ENCODE data around the gene SLC35E4.
"Not testable (repeated sequence)": the region's sequence is repeated elsewhere in the genome, so short reads cannot be mapped to it uniquely, and the experiment has no call there.

SLC35E4 gene

DNA sequence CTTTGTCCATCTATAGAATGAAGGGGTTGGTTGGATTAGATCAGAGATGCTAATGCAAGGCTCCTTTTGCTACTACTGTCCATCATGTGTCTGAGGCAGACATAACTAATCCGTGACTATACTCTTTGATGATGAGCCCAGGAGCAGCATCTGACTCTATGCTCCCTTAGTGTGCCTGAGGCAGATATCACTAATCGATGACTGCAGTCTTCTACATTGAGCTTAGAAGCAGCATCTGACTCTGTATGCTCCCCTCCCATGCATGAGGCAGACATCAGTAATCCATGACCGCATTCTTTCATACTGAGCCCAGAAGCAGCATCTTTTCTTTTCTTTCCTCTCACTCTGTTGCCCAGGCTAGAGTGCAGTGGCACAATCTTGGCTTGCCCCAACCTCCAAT is 24.4 kb upstream of the SLC35E4 start:
- DNase-seq (ENCODE audit: low read depth in 2 of 2), result no peak

DNA sequence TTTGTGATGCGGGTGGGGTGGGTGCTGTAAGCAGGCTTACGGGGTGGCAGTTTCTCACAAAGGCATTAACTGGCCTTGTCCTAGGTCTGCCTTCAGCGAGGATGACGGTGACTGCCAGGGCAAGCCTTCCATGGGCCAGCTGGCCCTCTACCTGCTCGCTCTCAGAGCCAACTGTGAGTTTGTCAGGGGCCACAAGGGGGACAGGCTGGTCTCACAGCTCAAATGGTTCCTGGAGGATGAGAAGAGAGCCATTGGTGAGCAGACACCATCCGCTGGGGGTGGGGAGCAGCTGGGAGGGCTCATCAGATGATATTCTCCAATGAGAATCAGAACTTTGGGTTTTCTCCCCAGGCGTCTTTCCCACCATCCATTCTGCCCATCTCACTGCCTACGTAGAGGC is 22.8 kb upstream of the SLC35E4 start:
- no peak for DNase-seq (ENCODE audit: low read depth in 2 of 2)

DNA sequence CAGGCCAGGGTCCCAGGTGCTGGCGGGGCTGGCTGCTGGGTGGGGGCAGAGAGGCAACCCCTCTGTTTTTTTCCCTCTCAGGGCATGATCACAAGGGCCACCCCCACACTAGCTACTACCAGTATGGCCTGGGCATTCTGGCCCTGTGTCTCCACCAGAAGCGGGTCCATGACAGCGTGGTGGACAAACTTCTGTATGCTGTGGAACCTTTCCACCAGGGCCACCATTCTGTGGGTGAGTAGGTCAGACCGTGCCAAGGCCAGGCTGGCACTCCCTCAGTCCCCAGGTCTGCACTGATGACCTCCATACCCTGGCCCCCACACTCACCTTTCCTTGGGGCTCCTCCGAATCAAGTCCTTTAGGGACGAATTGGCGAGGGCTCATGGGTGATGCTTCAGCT is 21.3 kb upstream of the SLC35E4 start:
- no peak for DNase-seq (ENCODE audit: low read depth in 2 of 2)

DNA sequence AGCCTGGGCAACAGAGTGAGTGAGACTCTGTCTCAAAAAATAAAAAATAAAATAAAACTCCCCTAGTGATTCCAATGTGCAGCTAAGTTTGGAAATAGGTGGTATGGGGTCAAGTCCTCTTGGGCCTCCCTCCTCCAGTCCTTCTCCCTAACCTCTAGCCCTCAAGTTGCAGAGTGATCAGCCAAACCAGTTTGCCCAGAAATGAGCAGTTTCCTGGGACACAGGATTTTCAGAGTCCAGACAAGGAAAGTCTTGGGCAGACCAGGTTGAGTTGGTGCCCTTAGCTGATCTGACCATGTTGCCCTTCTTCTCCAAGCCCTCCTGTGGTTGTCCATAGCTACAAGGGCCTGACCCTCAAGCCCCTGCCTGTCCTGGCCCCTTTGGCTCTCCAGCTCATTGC is 20.7 kb upstream of the SLC35E4 start:
- DNase-seq (ENCODE audit: low read depth in 2 of 2), result no peak

DNA sequence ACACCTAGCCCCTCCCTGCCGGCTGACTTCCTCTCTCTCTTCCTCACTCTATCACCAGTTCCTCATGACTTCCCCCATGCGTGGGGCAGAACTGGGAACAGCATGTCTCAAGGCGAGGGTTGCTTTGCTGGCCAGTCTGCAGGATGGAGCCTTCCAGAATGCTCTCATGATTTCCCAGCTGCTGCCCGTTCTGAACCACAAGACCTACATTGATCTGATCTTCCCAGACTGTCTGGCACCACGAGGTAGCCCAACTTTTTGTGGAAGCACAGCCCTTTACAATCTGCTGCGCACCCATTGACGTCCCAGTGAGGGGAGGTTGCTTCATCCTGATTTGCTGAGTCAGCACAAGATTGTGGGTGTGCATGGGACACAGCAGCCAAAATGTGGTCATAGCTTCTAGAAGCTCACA is 20.0 kb upstream of the SLC35E4 start:
- DNase-seq (ENCODE audit: low read depth in 2 of 2), result no peak

DNA sequence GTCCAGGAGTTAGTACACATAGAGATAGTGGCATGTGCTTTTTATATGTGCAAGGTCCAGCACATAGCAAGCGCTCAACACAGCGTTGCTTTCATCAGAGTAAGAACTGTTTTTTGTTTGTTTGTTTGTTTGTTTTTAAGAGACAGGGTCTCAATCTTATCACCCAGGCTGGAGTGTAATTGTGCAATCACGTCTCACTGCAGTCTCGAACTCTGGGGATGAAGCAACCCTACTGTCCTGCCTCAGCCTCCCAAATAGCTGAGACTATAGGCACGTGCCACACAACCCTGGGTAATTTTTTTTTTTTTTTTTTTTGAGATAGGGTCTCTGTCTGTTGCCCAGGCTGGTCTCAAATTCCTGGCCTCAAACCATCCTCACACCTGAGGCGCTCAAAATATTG is 17.8 kb upstream of the SLC35E4 start:
- no peak for DNase-seq (ENCODE audit: low read depth in 2 of 2)

DNA sequence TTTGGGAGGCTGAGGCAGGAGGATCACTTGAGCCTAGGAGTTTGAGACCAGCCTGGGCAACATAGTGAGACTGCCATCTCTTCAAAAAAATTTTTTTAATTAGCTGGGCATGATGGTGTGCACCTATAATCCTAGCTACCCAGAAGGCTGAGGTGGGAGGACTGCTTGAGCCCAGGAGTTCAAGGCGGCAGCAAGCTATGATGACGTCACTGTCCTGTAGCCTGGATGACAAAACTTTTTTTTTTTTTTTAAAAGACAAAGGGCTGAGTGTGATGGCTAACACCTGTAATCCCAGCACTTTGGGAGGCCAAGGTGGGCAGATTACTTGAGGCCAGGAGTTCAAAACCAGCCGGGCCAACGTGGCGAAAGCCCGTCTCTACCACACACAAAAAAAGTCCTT is 15.7 kb upstream of the SLC35E4 start:
- DNase-seq (ENCODE audit: low read depth in 2 of 2), result not testable (repeated sequence)

DNA sequence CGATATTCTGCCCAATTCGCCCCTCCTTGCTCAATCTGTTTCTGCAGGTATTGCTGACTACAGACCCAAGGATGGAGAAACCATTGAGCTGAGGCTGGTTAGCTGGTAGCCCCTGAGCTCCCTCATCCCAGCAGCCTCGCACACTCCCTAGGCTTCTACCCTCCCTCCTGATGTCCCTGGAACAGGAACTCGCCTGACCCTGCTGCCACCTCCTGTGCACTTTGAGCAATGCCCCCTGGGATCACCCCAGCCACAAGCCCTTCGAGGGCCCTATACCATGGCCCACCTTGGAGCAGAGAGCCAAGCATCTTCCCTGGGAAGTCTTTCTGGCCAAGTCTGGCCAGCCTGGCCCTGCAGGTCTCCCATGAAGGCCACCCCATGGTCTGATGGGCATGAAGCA is 9.2 kb upstream of the SLC35E4 start:
- no peak for DNase-seq (ENCODE audit: low read depth in 2 of 2)

DNA sequence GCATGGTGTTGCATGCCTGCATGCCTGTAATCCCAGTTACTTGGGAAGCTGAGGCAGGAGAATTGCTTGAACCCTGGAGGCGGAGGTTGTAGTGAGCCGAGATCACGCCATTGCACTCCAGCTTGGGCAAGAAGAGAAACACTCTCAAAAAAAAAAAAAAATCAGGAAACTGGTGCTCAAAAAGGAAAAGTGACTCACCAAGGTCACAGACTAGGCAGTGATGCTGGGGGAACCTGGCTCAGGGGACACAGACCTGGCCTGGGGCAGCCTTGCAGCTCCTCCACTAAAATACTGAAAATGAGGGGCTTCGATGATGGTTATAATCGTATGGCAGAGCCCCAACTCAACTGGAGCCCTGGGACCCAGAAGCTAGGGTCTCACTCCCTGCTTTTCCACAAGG is 8.1 kb upstream of the SLC35E4 start:
- DNase-seq (ENCODE audit: low read depth in 2 of 2), result no peak

DNA sequence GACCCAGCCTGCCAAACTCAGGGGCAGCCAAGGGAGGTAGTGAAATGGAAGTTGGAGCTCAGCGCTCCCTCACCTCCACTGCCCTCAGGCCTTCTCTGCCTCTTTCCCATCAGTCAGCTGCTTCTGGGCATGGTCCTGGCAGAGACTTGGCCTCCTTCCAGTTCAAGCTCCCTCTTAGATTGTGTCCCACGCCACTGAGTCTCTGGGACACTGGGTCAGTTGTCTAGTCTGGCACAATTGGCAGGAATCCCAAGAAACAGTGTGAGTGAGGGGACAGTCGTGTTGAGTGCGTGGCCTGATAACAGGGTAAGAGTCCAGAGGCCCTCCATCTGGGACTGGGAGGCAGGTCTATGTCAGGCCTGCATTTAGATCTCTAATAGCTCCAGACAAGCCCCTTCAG is 7.1 kb upstream of the SLC35E4 start:
- DNase-seq (ENCODE audit: low read depth in 2 of 2), result no peak

DNA sequence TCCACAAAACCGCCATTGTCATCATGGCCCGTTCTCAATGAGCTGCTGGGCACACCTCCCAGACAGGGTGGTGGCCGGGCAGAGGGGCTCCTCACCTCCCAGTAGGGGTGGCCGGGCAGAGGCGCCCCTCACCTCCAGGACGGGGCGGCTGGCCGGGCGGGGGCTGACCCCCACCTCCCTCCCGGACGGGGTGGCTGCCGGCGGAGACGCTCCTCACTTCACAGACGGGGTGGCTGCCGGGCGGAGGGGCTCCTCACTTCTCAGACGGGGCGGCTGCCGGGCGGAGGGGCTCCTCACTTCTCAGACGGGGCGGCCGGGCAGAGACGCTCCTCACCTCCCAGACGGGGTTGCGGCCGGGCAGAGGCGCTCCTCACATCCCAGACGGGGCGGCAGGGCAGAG is 4.1 kb upstream of the SLC35E4 start:
- DNase-seq (ENCODE audit: low read depth in 2 of 2), result not testable (repeated sequence)

DNA sequence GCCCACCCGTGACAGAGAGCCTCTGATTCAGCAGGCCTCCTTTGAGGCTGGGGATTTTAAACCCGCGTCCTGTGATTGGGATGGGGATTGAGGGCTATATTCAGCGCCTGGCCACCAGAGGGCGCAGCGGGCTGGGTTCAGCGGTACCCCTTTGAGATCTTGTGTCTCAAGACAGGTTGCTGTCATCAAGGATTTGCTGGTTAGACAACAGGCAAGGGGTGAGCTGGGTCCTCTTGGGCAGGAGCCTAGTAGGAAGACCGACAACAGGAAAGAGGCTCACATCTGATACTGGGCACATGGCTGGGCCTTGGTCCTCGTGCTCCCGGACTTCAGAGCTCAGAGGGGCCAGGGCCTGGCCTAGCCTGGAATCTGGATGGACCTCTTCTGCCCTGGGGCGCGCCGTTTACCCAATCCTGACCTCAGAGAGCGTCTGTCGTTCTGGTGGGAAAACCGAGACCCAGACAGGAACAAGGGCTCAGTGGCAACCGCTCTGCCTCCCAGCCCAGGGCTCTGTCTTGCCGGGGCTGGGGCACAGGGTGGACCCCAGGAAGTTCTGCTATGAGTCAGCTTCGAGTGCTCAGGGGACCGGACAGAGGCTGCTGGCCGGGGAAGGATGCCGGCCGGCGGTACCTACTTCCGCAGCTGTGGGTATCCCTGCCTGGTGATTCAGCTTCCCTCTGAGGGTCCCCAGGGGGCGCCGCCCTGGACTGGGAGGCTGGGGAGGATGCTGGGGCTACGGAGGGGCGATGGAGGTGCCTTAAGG is 929 bp upstream of the SLC35E4 start:
- DNase-seq (ENCODE audit: low read depth in 2 of 2), result peak; percentile 82 to 83

DNA sequence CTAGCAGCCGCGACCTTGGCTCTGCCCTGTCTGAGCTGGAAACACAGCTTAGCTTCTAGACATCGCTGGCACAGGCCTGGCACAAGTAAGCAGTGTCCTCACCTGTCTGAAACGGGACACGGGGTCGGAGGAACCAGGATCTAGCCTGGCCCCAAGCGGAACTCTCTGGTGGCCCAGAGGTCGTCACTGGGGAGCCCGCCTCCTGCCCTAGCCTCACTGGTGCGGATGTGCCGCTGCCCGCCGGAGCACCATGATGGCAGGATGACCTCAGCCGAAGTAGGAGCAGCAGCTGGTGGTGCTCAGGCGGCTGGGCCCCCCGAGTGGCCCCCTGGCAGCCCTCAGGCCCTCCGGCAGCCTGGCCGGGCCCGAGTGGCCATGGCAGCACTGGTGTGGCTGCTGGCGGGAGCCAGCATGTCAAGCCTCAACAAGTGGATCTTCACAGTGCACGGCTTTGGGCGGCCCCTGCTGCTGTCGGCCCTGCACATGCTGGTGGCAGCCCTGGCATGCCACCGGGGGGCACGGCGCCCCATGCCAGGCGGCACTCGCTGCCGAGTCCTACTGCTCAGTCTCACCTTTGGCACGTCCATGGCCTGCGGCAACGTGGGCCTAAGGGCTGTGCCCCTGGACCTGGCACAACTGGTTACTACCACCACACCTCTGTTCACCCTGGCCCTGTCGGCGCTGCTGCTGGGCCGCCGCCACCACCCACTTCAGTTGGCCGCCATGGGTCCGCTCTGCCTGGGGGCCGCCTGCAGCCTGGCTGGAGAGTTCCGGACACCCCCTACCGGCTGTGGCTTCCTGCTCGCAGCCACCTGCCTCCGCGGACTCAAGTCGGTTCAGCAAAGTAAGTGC is 871 bp downstream of the SLC35E4 start:
- DNase-seq (ENCODE audit: low read depth in 2 of 2), result no peak

DNA sequence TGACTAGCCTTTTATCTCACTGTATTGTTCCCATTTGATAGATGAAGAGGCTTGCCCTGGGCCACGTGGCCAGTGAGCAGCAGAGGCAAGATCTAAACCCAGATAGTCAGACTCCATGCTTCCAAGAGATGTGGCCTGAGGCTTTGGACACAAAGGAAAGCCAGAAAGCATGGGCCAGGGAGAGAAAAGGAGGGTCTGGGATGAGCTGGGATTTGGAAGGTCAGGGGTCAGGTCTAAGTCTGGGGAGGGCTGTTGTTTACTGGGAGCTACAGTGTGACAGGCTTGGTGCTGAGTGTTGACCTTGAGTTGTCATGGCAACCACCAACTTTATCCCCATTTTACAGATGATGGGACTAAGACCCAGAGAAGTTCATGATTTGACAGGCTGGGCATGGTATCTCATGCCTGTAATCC is 2.1 kb downstream of the SLC35E4 start:
- DNase-seq (ENCODE audit: low read depth in 2 of 2), result no peak

DNA sequence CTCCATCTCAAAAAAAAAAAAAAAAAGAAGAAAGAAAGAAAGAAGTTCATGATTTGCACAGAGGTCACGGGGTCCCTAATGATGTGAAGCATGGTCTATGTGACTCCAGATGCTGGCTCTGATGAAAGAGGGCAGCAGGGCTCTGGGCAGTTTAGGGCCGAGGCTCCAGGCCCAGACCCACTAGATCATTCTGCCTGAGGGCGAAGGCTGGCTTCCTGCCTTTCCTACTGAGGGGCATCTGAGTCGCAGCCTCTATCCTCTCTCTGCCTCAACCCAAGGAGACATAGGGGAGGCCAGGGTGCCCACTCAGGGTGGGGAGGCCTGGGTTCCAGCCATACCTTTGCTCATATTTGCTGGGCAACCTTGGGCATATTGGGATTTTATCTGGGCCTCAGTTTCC is 4.8 kb downstream of the SLC35E4 start:
- DNase-seq (ENCODE audit: low read depth in 2 of 2), result no peak

DNA sequence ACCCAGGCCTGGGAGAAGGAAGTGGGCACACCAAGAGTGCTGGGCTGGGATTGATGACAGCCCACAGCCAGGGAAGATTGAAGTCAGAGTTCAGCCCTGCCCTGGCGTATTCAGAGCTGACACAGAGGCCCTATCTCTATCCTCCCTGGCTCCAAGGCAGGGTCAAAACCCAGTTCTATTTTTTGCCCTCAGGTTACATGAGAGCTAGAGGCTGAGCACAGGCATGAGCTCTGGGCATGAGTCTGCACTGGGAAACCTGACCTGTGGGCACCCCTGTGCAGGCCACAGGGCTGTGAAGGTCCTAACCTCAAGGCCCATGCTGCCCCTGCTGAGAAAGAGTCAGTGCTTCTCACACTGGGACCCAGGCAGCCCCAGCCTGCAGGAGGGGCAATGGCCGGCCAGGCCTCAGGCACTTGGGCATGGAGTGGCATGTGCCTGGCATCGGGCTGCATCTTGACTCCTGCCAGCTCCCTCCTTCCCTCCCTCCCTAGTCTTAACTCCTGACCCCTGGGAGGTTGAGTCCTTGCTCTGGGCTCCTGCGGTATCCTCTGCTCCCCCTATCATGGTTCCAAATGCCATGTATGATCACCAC is 5.4 kb downstream of the SLC35E4 start:
- DNase-seq (ENCODE audit: low read depth in 2 of 2), result no peak

DNA sequence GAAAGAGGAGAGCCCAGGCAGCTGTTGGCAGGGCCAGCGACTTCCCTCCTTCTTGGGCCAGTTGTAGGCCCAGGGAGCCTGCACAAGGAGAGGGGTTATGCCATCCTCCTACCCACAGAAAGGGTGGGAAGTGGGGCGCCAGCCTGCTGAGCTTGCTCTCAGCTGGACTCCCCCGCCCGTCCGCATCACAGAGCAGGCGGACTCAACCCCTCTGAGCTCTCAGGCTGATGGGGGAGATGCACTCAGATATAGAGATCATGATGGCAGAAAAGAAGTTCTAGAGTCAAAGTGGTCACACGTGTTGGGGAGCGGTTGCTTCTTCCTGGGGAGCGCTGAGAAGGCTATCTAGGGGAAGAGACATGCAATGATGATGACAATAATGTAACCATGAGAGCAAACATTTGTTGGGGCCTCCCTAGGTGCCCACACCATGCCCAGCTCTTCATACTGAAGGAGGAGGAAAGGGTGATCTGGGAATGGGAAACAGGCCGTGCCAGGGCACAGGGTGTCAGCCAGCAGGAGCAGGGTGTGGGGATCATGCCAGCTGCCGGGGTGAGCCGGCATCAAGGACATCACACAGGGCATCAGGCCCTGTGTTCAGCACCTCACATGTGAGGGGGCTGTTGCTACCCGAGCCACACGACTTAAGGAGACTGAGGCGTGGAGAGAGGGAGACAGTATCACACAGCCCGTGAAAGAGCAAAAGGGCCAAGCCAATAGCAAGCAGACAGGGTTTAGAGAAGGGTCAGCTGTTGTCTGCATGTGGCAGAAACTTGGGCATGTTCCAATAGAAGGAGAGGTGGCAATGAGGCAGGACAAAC is 7.7 kb downstream of the SLC35E4 start:
- no peak for DNase-seq (ENCODE audit: low read depth in 2 of 2)

DNA sequence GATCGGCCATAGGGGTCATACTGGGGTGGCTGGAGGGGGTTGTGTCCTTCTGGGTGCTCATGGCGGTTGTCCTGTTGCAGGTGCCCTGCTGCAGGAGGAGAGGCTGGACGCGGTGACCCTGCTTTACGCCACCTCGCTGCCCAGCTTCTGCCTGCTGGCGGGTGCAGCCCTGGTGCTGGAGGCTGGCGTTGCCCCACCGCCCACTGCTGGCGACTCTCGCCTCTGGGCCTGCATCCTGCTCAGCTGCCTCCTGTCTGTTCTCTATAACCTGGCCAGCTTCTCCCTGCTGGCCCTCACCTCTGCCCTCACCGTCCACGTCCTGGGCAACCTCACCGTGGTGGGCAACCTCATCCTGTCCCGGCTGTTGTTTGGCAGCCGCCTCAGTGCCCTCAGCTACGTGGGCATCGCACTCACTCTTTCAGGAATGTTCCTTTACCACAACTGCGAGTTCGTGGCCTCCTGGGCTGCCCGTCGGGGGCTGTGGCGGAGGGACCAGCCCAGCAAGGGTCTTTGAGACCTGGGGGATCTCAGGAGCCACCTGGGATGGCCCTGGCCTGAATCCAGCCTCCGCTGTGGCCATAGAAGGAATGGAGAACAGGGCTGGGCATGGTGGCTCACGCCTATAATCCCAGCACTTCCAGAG is 11.1 kb downstream of the SLC35E4 start:
- no peak for DNase-seq (ENCODE audit: low read depth in 2 of 2)

DNA sequence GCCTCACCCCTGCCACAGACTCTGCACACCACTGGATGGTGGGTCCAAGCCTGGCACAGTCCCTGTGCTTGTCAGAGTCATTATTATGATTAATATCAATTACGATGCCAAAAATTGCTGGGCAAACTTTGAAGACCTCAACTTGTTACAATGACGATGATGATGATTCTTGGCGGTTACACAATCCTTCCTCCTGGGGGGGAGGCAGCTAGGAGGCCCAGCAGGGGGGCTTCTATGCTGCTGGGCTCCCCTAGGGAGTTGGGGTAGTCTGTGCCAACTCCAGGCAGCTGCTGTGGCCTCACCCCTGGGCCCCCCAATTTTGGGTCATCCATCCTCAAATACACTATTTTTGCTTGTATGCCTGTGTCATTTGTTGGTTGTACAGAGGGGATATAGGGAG is 12.0 kb downstream of the SLC35E4 start:
- DNase-seq (ENCODE audit: low read depth in 2 of 2), result no peak

DNA sequence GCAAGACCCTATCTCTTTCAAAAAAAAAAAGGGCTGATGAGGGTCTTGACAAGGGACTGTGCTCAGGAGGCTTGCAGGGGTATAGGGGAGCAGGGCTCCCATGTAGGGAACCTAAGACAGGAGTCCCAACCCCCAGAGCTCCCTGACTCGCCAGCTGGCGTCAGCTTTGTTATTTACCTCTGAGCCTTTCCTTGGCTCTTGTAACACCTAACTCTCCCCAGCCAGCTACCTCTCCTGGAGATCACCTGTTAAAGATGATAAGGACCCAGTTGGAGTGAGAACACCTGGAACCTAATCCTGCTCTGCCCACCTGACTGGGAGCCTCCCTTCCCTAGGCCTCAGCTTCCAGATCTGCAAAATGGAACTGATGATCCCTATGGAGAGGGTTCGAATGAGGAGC is 13.2 kb downstream of the SLC35E4 start:
- DNase-seq (ENCODE audit: low read depth in 2 of 2), result no peak

DNA sequence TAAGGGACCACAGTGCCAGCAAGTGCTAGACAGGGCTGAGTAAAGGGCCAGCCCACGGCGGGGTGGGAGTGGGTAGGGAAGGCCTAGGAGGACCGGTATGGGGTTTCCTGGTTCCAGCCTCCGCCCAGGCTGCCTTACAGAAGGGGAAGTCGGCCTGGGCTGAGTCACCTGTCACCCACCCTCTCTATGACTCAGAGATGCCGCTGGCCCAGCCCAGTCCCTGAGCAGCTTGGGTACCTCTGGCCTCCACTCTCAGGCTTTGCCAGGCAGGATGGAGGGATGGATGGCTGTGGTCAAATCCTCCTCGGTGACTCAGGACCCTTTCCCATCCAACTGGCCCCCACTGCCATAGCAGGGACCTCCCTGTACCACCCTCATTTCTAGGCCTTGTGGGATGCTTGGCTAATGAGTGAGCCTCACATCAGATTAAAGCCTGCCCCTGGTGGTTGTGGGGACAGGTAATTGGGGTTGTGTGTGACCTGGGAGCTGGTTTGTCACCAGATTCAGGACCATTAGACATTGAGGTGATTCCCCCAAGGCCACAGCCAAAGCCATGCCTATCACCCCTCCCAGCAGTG is 13.9 kb downstream of the SLC35E4 start:
- DNase-seq (ENCODE audit: low read depth in 2 of 2), result peak; percentile 67 to 81
